ENCODE data around the gene ANAPC5.
"Not testable (repeated sequence)": the region's sequence is repeated elsewhere in the genome, so short reads cannot be mapped to it uniquely, and the experiment has no call there.

Gene ANAPC5

DNA sequence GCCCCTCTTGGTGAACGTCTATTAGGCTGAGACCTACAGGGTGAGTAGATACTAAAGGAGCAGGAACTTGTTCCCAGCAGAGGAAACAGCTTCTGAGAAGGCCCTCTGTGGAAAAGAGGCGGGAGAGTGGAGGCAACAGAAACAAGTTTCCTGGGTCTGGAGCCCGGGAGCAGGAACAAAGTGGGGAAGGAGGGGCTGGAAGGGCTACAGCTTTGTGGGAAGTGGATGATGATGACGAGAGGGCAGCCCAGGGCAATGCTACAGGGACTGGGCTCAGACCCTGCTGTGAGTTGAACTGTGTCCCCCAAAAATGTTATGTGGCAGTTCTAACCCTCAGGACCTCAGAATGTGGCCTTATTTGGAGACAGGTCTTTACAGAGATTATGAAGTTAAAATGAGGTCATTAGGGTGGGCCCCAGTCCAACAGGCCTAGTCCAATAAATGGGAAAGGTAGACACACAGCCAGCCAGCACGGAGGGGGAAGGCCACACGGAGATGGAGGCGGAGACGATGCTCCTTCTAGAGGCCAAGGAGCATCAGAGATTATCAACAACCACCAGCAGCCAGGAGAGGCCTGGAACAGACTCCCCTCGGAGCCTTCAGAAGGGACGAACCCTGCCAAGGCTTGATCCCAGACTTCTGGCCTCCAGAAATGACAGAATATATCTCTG lies 70.0 kb downstream of the ANAPC5 start:
- no peak for DNase-seq (ENCODE audit: low read depth, low spot score)
- H3K4me1 ChIP-seq (ENCODE audit: insufficient read depth, insufficient read length): peaks cover 7% of the 10 kb centered on the region
- no peaks in the 10 kb centered on the region for H3K27me3 ChIP-seq (ENCODE audit: insufficient read depth, insufficient read length)
- peaks cover 6% of the 10 kb centered on the region for H3K36me3 ChIP-seq (ENCODE audit: insufficient read depth, insufficient read length, low read length)
- H3K4me3 ChIP-seq (ENCODE audit: insufficient read length, low read depth): no peak overlapping the region
- no peak for TF ChIP-seq SUZ12 (IDR thresholded peaks at IDR 0.05; ENCODE audit: extremely low read depth, insufficient read depth, insufficient read length)
- TF ChIP-seq YY1 (IDR thresholded peaks at IDR 0.05; ENCODE audit: insufficient read depth, insufficient read length): no peak
- no peak for TF ChIP-seq ZNF274 (IDR thresholded peaks at IDR 0.05; ENCODE audit: low read depth, low read length)
- no peaks in the 10 kb centered on the region for H3K9me3 ChIP-seq (ENCODE audit: insufficient read depth, low read length)
- H3K9ac ChIP-seq (ENCODE audit: insufficient read length, low read depth): no peak overlapping the region

DNA sequence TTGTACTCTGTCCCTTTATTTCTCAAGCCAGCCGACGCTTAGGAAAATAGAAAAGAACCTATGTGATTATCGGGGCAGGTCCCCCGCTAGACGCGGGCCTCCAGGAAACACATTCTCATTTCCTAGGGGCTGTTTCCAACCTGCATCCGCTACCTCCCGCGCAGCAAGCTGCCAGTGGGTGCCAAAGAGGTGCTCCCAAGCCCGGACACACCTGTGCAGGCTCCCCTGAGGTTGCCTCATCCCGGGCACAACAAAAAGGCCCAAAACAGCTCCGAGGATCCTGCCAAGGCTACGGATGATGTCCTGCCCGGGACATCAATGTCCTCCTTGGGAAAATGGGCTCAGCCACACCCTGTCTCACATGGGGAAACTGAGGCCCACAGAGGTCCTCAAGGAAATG lies 71.1 kb downstream of the ANAPC5 start:
- H3K4me3 ChIP-seq (ENCODE audit: insufficient read length, low read depth); H3K9ac ChIP-seq (ENCODE audit: insufficient read length, low read depth); DNase-seq (ENCODE audit: low read depth, low spot score); H3K4me1 ChIP-seq (ENCODE audit: insufficient read depth, insufficient read length); H3K36me3 ChIP-seq (ENCODE audit: insufficient read depth, insufficient read length, low read length); H3K9me3 ChIP-seq (ENCODE audit: insufficient read depth, low read length); H3K27me3 ChIP-seq (ENCODE audit: insufficient read depth, insufficient read length): not testable (repeated sequence)

DNA sequence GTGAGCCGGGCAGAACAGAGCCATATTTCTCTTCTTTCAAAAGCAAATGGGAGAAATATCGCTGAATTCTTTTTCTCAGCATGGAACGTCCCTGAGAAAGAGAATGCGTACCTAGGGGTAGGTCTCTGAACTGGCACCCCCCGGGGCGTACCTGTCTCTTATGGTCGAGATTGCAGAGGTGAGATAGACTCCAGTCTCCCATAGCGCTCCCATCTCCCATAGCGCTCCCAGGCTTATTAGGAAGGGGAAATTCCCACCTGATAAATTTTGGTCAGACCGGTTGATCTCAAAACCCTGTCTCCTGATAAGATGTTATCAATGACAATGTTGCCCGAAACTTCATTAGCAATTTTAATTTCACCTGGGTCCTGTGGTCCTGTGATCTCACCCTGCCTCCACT lies 71.7 kb downstream of the ANAPC5 start:
- DNase-seq (ENCODE audit: low read depth, low spot score); H3K4me3 ChIP-seq (ENCODE audit: insufficient read length, low read depth); H3K36me3 ChIP-seq (ENCODE audit: insufficient read depth, insufficient read length, low read length): not testable (repeated sequence)

DNA sequence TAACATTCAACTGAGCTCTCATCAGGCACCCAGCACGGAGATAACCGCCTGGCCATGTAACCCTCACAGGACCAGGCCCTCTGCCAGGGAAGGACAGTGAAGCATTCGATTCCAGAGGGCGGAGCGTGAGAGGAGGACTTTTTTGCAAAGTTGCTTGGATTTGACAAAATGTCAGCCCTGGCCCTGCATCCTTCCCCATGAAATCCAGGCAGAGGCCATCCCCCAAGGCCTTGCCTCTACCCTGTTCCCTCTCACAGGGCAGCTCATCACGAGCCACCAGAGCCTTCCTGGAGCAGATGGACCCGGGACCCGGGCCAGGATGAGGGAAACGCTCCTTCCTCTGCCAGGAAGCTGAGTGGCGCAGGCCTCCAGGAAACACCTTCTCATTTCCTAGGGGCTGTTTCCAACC lies 72.7 kb downstream of the ANAPC5 start:
- H3K36me3 ChIP-seq (ENCODE audit: insufficient read depth, insufficient read length, low read length): peaks cover 7% of the 10 kb centered on the region
- TF ChIP-seq YY1 (IDR thresholded peaks at IDR 0.05; ENCODE audit: insufficient read depth, insufficient read length) (no peak), SUZ12 (IDR thresholded peaks at IDR 0.05; ENCODE audit: extremely low read depth, insufficient read depth, insufficient read length) (no peak), ZNF274 (IDR thresholded peaks at IDR 0.05; ENCODE audit: low read depth, low read length) (no peak)
- DNase-seq (ENCODE audit: low read depth, low spot score): no peak
- no peaks in the 10 kb centered on the region for H3K27me3 ChIP-seq (ENCODE audit: insufficient read depth, insufficient read length)
- H3K4me3 ChIP-seq (ENCODE audit: insufficient read length, low read depth): no peak overlapping the region
- peak overlapping the region; percentile 25 for H3K9ac ChIP-seq (ENCODE audit: insufficient read length, low read depth)
- H3K9me3 ChIP-seq (ENCODE audit: insufficient read depth, low read length): no peaks in the 10 kb centered on the region
- peaks cover 7% of the 10 kb centered on the region for H3K4me1 ChIP-seq (ENCODE audit: insufficient read depth, insufficient read length)

More for the DNA sequence above, 71.7 kb downstream of the ANAPC5 start:
- not testable (repeated sequence) for H3K27me3 ChIP-seq (ENCODE audit: insufficient read depth, insufficient read length); H3K9ac ChIP-seq (ENCODE audit: insufficient read length, low read depth); H3K9me3 ChIP-seq (ENCODE audit: insufficient read depth, low read length); H3K4me1 ChIP-seq (ENCODE audit: insufficient read depth, insufficient read length)

DNA sequence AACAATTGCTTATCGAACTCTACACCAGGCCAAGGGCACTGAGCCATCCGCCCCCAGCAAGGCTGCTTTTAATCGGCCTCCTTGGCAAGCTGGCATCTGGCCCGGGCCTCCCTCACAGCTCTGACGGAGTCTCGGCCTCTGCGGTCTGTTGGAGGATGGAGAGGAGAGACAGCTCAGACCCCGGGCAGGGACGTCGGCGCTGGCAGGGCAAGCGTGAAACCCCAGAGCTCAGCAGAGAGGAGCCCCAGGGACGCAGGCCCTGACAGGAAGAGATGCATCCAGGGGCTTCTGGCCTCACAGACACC lies 73.2 kb downstream of the ANAPC5 start:
- Histone ChIP-seq H3K36me3 (ENCODE audit: insufficient read depth, insufficient read length, low read length) (peaks cover 11% of the 10 kb centered on the region), H3K9ac (ENCODE audit: insufficient read length, low read depth) (no peak overlapping the region), H3K9me3 (ENCODE audit: insufficient read depth, low read length) (no peaks in the 10 kb centered on the region), H3K4me1 (ENCODE audit: insufficient read depth, insufficient read length) (peaks cover 7% of the 10 kb centered on the region), H3K27me3 (ENCODE audit: insufficient read depth, insufficient read length) (no peaks in the 10 kb centered on the region), H3K4me3 (ENCODE audit: insufficient read length, low read depth) (no peak overlapping the region)
- TF ChIP-seq SUZ12 (IDR thresholded peaks at IDR 0.05; ENCODE audit: extremely low read depth, insufficient read depth, insufficient read length) (no peak), YY1 (IDR thresholded peaks at IDR 0.05; ENCODE audit: insufficient read depth, insufficient read length) (no peak), ZNF274 (IDR thresholded peaks at IDR 0.05; ENCODE audit: low read depth, low read length) (no peak)
- no peak for DNase-seq (ENCODE audit: low read depth, low spot score)

DNA sequence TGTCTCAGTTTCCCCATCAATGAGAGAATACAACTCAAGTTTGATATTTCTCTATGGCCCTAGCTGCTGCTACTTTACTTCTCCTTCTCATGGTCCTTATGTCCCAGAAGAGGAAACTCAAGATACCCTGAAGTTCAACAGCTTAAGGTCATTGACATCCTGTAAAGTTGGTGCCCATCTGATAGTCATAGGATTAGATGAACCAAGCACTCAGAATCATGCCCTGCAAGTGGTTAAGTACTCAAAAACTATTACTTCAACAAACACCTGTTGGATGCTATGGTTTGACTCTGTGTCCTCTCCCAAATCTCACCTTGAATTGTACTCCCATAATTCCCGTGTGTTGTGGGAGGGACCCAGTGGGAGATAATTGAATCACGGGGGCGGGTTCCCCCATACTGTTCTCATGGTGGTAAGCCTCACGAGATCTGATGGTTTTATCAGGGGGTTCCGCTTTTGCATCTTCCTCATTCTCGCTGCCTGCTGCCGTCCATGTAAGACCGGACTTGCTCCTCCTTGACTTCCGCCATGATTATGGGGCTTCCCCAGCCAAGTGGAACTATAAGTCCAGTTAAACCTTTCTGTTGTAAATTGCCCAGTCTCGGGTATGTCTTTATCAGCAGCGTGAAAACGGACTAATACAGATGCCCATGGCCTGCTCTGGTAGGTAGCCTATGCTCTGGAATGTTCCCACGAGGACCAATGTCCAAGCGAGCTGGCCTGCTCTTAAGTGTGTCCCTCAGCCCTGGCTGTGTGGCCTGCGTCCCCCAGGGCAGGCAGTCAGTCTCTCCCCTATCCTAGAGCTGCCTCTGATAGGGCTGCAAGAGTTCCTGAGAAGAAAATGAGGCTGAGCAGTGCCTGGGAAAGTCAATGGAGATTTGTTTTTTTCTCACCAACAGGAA lies 73.8 kb downstream of the ANAPC5 start:
- no peak for TF ChIP-seq YY1 (IDR thresholded peaks at IDR 0.05; ENCODE audit: insufficient read depth, insufficient read length)
- no peak for TF ChIP-seq SUZ12 (IDR thresholded peaks at IDR 0.05; ENCODE audit: extremely low read depth, insufficient read depth, insufficient read length)
- no peak for TF ChIP-seq ZNF274 (IDR thresholded peaks at IDR 0.05; ENCODE audit: low read depth, low read length)
- no peak overlapping the region for H3K4me3 ChIP-seq (ENCODE audit: insufficient read length, low read depth)
- peaks cover 13% of the 10 kb centered on the region for H3K36me3 ChIP-seq (ENCODE audit: insufficient read depth, insufficient read length, low read length)
- no peak overlapping the region for H3K9ac ChIP-seq (ENCODE audit: insufficient read length, low read depth)
- H3K9me3 ChIP-seq (ENCODE audit: insufficient read depth, low read length): no peaks in the 10 kb centered on the region
- no peaks in the 10 kb centered on the region for H3K27me3 ChIP-seq (ENCODE audit: insufficient read depth, insufficient read length)
- H3K4me1 ChIP-seq (ENCODE audit: insufficient read depth, insufficient read length): peaks cover 7% of the 10 kb centered on the region
- no peak for DNase-seq (ENCODE audit: low read depth, low spot score)

DNA sequence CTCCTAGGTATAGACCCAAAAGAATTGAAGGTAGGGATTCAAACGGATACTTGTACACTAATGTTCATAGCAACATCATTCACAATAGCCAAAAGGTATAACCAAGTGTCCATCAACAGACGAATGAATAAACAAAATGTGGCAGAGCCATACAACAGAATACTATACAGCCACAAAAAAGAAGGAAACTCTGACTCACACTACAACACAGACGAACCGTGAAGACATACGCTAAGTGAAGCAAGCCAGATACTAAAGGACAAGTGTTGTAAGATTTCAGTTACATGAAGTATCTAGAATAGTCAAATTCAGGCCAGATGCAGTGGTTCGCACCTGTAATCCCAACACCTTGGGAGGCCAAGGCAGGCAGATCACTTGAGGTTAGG lies 74.8 kb downstream of the ANAPC5 start:
- no peak for TF ChIP-seq ZNF274 (IDR thresholded peaks at IDR 0.05; ENCODE audit: low read depth, low read length)
- TF ChIP-seq SUZ12 (IDR thresholded peaks at IDR 0.05; ENCODE audit: extremely low read depth, insufficient read depth, insufficient read length): no peak
- no peak for TF ChIP-seq YY1 (IDR thresholded peaks at IDR 0.05; ENCODE audit: insufficient read depth, insufficient read length)
- Histone ChIP-seq H3K27me3 (ENCODE audit: insufficient read depth, insufficient read length) (no peaks in the 10 kb centered on the region), H3K9me3 (ENCODE audit: insufficient read depth, low read length) (no peaks in the 10 kb centered on the region), H3K4me3 (ENCODE audit: insufficient read length, low read depth) (no peak overlapping the region), H3K36me3 (ENCODE audit: insufficient read depth, insufficient read length, low read length) (peaks cover 11% of the 10 kb centered on the region), H3K4me1 (ENCODE audit: insufficient read depth, insufficient read length) (peaks cover 9% of the 10 kb centered on the region), H3K9ac (ENCODE audit: insufficient read length, low read depth) (no peak overlapping the region)
- DNase-seq (ENCODE audit: low read depth, low spot score): no peak

Data from NT2/D1 (cell line).